HG02884 (cell line): ENCODE measurements around the gene ZNF69.
"Not testable (repeated sequence)": the region's sequence is repeated elsewhere in the genome, so short reads cannot be mapped to it uniquely, and the experiment has no call there.

Experiments used
- ATAC-seq: cut with Tn5 transposase; IDR thresholded peaks from one replicate; pipeline ENCODE4 v1.9.1; 2021; ENCODE audit warnings: mild to moderate bottlenecking, moderate library complexity; ENCODE audit not compliant: unreplicated experiment

The ZNF69 gene

GRCh38 chr19:11890634-11891033 is 3.1 kb downstream of the ZNF69 start:
- ATAC-seq: no peak

- no peak for ATAC-seq
Measured at GRCh38 chr19:11894851-11895250, 7.3 kb downstream of the ZNF69 start.

GRCh38 chr19:11902228-11902627 is 14.6 kb downstream of the ZNF69 start:
- no peak for ATAC-seq

DNA sequence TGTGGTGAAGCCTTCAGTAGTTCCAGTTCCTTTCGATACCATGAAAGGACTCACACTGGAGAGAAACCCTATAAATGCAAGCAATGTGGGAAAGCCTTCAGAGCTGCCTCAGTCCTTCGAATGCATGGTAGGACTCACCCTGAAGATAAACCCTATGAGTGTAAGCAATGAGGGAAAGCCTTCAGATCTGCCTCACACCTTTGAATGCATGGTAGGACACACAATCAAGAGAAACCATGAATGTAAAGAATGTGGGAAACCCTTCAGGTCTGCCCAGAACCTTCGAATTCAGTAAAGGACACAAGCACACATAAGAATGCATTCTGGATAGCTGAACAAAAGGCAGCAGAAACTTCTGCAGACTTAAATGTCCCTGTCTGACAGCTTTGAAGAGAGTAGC is 18.3 kb downstream of the ZNF69 start:
- ATAC-seq: no peak

DNA sequence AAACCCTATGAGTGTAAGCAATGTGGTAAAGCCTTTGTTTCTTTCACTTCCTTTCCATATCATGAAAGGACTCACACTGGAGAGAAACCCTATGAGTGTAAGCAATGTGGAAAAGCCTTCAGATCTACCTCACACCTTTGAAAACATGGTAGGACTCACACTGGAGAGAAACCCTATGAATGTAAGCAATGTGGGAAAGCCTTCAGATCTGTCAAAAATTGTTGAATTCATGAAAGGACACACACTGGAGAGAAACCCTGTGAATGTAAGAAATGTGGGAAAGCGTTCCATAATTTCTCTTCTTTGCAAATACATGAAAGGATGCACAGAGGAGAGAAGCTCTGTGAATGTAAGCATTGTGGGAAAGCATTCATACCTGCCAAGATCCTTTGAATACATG is 24.4 kb downstream of the ZNF69 start:
- not testable (repeated sequence) for ATAC-seq

DNA sequence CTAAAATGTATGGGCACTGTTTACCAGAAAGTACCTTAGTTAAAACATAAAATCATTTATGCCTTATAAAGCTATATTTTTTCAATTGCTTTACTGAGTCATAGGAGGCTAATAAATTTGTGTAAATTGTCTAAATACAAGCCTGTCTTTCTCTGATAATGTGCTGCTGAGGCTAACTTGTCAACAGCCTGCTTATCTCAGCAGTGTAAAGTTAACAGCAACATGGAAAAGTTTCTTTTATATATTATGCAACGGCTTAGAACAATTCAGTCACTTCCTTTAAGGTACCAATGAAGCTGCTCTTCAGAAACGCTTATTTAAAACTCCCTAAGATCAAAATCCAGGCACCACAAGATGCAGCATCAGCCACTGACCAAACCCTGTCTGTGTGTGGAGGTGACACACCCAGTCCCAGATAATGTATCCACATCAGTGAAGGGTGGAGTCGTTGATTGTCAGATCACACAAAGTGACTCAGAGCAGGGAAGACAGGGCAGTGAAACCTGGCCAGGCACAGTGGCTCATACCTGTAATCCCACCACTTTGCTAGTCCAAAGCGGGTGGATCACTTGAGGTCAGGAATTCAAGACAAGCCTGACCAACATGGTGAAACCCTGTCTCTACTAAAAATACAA is 27.0 kb downstream of the ZNF69 start:
- not testable (repeated sequence) for ATAC-seq

DNA sequence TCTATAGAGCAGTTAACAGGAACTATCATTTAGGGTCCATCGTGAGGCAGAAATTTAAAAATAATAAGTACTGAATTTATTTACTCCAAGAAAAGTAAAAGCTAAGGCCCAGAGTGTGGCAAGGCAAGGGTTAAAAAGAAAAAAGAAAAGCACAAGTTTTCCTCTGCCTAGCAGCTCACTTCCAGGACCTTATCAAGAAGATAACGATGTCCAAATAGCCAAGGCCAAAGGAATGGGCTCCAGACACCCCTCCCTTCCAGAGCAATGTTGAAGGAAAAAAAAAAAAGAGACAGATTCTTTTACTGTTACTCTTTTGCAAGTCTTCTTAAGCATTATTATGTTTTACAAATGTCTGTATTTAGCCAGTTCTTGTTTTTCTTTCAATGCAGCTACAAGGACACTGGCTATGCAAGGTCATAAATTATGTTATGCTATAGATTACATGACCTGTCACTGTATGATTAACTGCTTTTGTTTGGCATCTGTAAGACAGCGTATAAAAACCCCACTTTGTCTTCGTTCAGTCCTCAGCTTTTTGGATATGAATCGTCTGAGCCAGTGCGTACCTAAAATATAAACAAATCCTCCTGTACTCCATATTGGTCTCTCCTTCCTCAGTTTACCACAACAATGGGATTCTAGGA is 34.4 kb downstream of the ZNF69 start:
- ATAC-seq: no peak

GRCh38 chr19:11924886-11925650 is 37.5 kb downstream of the ZNF69 start, which contains the start of gene ZNF700:
Gene ZNF700 (plus strand): TSS chr19:11925107. CDS start chr19:11925211, 104 bp downstream.
- peak; percentile 79 for ATAC-seq

GRCh38 chr19:11925651-11926187 is 38.1 kb downstream of the ZNF69 start:
- not testable (repeated sequence) for ATAC-seq

DNA sequence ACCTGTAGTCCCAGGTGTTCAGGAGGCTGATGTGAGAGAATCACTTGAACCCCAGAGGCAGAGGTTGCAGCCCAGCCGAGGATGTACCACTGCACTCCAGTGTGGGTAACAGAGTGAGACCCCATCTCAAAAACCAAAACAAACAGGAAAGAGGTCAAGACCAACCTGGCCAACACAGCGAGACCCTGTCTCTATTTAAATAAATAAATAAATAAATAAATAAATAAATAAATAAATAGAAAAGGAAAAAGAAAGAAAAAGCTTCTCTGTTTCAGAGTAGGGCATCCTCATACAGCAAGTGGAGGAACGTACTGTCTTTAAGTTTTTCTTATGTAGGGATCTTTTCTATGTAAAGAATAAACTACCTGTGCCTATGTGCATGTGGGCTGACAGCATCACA is 39.6 kb downstream of the ZNF69 start:
- no peak for ATAC-seq

DNA sequence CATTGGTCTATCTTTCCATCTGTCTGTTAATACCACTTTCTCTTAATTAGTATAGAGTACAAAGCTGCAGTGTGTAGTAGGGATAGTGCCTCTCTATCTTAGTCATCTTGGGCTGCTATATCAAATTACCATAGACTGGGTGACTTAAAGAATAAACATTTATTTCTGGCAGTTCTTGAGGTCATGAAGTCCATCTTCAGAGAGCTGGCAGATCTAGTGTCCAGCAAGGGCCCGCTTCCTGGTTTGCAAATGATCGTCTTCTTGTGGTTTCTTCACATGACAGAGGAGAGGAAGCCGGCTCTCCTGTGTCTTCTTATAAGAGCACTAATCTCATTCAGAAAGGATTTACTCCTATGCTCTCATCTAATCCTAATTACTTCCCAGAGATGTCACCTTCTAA is 43.5 kb downstream of the ZNF69 start:
- no peak for ATAC-seq

GRCh38 chr19:11931513-11931912 is 43.9 kb downstream of the ZNF69 start:
- no peak for ATAC-seq

DNA sequence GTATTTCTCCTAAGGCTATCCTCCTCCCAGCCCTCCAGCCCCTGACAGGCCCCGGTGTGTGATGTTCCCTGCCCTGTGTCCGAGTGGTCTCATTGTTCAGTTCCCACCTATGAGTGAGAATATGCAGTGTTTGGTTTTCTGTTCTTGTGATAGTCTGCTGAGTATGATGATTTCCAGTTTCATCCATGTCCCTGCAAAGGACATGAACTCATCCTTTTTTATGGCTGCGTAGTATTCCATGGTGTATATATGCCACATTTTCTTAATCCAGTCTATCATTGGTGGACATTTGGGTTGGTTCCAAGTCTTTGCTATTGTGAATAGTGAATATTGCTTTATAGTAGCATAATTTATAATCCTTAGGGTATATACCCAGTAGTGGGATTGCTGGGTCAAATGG is 48.2 kb downstream of the ZNF69 start:
- not testable (repeated sequence) for ATAC-seq

DNA sequence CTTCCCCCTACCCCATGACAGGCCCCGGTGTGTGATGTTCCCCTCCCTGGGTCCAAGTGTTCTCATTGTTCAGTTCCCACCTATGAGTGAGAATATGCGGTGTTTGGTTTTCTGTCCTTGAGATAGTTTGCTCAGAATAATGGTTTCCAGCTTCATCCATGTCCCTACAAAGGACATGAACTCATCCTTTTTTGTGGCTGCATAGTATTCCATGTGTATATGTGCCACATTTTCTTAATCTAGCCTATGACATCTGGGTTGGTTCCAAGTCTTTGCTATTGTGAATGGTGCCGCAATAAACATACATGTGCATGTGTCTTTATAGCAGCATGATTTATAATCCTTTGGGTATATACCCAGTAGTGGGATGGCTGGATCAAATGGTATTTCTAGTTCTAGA is 50.8 kb downstream of the ZNF69 start:
- not testable (repeated sequence) for ATAC-seq

DNA sequence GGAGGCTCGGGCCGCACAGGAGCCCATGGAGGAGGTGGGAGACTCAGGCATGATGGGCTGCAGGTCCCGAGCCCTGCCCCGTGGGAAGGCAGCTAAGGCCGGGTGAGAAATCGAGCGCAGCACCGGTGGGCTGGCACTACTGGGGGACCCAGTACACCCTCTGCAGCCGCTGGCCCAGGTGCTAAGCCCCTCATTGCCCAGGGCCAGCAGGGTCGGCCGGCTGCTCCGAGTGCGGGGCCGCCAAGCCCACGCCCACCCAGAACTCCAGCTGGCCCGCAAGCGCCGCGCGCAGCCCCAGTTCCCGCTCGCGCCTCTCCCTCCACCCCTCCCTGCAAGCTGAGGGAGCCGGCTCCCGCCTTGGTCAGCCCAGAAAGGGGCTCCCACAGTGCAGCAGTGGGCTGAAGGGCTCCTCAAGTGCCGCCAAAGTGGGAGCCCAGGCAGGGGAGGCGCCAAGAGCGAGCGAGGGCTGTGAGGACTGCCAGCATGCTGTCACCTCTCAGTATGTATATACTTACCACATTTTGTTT is 53.8 kb downstream of the ZNF69 start:
- not testable (repeated sequence) for ATAC-seq

GRCh38 chr19:11942008-11942842 is 54.6 kb downstream of the ZNF69 start:
- no peak for ATAC-seq

GRCh38 chr19:11942843-11943108 is 55.2 kb downstream of the ZNF69 start:
- no peak for ATAC-seq

- ATAC-seq: no peak
Measured at GRCh38 chr19:11944656-11945055, 57.1 kb downstream of the ZNF69 start.

GRCh38 chr19:11948646-11949045 is 61.1 kb downstream of the ZNF69 start:
- ATAC-seq: no peak

GRCh38 chr19:11949201-11949600 is 61.6 kb downstream of the ZNF69 start:
- no peak for ATAC-seq

DNA sequence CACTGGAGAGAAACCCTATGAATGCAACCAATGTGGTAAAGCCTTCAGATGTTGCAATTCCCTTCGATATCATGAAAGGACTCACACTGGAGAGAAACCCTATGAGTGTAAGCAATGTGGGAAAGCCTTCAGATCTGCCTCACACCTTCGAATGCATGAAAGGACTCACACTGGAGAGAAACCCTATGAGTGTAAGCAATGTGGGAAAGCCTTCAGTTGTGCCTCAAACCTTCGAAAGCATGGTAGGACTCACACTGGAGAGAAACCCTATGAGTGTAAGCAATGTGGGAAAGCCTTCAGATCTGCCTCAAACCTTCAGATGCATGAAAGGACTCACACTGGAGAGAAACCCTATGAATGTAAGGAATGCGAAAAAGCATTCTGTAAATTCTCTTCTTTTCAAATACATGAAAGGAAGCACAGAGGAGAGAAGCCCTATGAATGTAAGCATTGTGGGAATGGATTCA is 62.1 kb downstream of the ZNF69 start:
- ATAC-seq: not testable (repeated sequence)
